ENCODE measurements around the gene IL20RB. TPM values are rescaled to one million over a fixed set of nuclear protein-coding genes. Genes with fewer than 3 reads are reported as not detected.
A peak's percentile ranks its signal among the peaks of the same experiment; 100 is the strongest.
"Not testable (repeated sequence)": the region's sequence is repeated elsewhere in the genome, so short reads cannot be mapped to it uniquely, and the experiment has no call there.

Gene IL20RB
- total RNA-seq, 4 donors from 2014 or later: 0.27 to 1.8 (median 1.7) TPM; not detected in 1

DNA sequence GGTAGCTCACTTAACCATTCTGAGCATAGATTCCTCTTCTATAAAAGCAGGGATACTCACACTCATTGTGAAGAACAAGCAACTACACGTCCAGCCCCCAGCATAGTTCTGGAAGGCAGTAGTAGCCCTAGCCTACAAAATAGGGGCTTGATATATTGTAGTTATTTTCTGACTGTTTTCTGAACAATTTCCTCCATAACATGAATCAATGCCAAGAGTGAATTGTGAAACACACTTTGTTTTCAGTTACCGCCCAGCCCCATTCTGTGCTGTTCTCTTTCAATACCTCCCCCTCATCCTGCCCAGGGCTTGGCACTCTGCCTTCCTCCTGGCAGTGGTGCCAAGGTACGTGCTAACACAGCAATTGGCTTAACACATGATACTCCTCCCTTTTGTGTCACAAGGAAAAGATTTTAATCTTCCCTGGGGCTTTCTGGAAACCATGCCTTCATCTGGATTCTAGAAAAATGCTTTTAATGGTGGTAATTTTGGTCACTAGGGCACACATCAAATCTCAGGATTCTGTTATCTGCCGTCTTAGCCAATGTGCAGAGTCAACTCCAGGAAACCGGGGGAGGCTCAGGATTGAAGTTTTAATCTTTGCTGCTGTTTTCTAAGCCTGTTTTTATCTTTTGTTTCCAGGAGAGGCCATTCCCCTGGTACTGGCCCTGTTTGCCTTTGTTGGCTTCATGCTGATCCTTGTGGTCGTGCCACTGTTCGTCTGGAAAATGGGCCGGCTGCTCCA, 37.2 kb downstream of the IL20RB start:
- Histone ChIP-seq H3K4me1 (peaks cover 12 to 28% (median 19%) of the 10 kb centered on the region in 4 donors), H3K9me3 (no peaks in the 10 kb centered on the region), H3K27me3 (no peaks in the 10 kb centered on the region), H3K36me3 (no peaks in the 10 kb centered on the region), H3K27ac (peak overlapping the region; percentile 82 to 88 (median 85)), H3K4me3 (no peak overlapping the region)
- 28 to 46% methylated on average over 3 to 8 of the region's 8 CpGs for WGBS, 2 donors (ENCODE audit: low coverage in 1 of 2)
- DNase-seq: peak; percentile 92
- intact Hi-C loops (cut with DNase I; ENCODE audit: low total_unique reads): no loop called here
- TF ChIP-seq, protein P1, sequence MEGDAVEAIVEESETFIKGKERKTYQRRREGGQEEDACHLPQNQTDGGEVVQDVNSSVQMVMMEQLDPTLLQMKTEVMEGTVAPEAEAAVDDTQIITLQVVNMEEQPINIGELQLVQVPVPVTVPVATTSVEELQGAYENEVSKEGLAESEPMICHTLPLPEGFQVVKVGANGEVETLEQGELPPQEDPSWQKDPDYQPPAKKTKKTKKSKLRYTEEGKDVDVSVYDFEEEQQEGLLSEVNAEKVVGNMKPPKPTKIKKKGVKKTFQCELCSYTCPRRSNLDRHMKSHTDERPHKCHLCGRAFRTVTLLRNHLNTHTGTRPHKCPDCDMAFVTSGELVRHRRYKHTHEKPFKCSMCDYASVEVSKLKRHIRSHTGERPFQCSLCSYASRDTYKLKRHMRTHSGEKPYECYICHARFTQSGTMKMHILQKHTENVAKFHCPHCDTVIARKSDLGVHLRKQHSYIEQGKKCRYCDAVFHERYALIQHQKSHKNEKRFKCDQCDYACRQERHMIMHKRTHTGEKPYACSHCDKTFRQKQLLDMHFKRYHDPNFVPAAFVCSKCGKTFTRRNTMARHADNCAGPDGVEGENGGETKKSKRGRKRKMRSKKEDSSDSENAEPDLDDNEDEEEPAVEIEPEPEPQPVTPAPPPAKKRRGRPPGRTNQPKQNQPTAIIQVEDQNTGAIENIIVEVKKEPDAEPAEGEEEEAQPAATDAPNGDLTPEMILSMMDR (IDR thresholded peaks at IDR 0.05): no peak
- no peak for TF ChIP-seq POLR2A (IDR thresholded peaks at IDR 0.05)
- peak; percentile 17 to 85 (median 72) for TF ChIP-seq POLR2AphosphoS5 (IDR thresholded peaks at IDR 0.05)
- peak; percentile 3 for TF ChIP-seq EP300 (IDR thresholded peaks at IDR 0.05; ENCODE audit: low read depth)
- in situ Hi-C loops (cut with MboI; ENCODE audit: low pct_ligation_motif_present in 1 of 4, low pct_unique_long_range_greater_than_20kb in 1 of 4, low sequenced_read_pairs in 3 of 4): loop anchor here in 1 of 4 donors (25.0 kb wide), 1 partner anchor 133 kb away; the partner anchor contains the start of gene NCK1

DNA sequence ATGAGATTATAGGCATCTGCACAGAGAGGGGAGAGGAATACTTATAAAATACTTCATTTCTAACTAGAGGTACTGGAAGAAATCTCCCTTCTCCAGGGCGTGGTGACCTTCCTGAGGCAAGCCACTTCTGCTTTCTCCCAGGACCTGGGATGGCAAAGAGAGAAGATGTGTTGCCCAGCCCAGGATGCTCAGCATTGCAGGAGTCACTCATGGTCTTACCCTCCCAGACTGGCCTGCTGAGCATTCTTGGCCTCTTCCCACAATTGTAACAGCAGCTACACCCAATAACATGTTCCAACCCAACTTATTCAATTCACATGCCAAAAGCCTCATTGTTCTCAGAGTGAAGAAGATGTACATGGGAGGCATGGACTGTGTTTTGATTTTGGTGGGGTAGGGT, 37.9 kb downstream of the IL20RB start:
- intact Hi-C loops (cut with DNase I; ENCODE audit: low total_unique reads) (no loop called here), in situ Hi-C loops (cut with MboI; ENCODE audit: low pct_ligation_motif_present in 1 of 4, low pct_unique_long_range_greater_than_20kb in 1 of 4, low sequenced_read_pairs in 3 of 4) (loop anchor here in 1 of 4 donors (25.0 kb wide), 1 partner anchor 133 kb away; the partner anchor contains the start of gene NCK1)
- no peak overlapping the region for H3K4me3 ChIP-seq
- no peak for TF ChIP-seq POLR2AphosphoS5 (IDR thresholded peaks at IDR 0.05)
- no peak for TF ChIP-seq POLR2A (IDR thresholded peaks at IDR 0.05)
- TF ChIP-seq, protein P1 (IDR thresholded peaks at IDR 0.05): no peak
- TF ChIP-seq EP300 (IDR thresholded peaks at IDR 0.05; ENCODE audit: low read depth): no peak
- H3K36me3 ChIP-seq: no peaks in the 10 kb centered on the region
- peaks cover 12 to 24% (median 18%) of the 10 kb centered on the region in 4 donors for H3K4me1 ChIP-seq
- H3K9me3 ChIP-seq: no peaks in the 10 kb centered on the region
- no peaks in the 10 kb centered on the region for H3K27me3 ChIP-seq
- 88% methylated on average over 1 of the region's 1 CpG; no CpG with 5 or more reads in 1 of the 2 donors for WGBS, 2 donors (ENCODE audit: low coverage in 1 of 2)
- H3K27ac ChIP-seq: peak overlapping the region; percentile 82 to 88 (median 85)
- no peak for DNase-seq

DNA sequence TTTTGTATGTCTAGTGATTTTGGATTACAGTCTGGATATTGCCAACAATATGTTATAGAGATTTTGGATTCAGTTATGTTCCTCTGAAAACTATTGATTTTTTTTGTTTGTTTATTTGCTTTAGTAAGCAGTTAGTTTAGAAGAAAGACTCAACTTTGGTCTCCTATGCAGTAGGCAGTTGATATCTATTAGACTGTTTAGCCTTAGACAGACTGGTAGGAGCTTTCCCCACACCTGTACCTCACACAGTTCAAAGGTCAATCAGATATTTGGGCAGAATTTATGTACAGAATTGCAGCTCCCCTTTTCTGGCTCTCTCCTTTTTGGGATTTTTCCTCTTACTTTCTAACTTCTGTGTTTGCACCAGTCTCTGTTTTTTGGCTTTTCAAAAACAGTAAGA, 42.3 kb downstream of the IL20RB start:
- in situ Hi-C loops (cut with MboI; ENCODE audit: low pct_ligation_motif_present in 1 of 4, low pct_unique_long_range_greater_than_20kb in 1 of 4, low sequenced_read_pairs in 3 of 4): loop anchor here (25.0 kb wide), 3 partner anchors 463 to 913 kb away; no protein-coding TSS in a partner anchor
- DNase-seq: no peak
- no peaks in the 10 kb centered on the region for H3K36me3 ChIP-seq
- peaks cover 6 to 15% (median 10%) of the 10 kb centered on the region in 4 donors for H3K4me1 ChIP-seq
- no peak overlapping the region for H3K27ac ChIP-seq
- H3K4me3 ChIP-seq: no peak overlapping the region
- no peak for TF ChIP-seq POLR2A (IDR thresholded peaks at IDR 0.05)
- TF ChIP-seq EP300 (IDR thresholded peaks at IDR 0.05; ENCODE audit: low read depth): no peak
- TF ChIP-seq, protein P1 (IDR thresholded peaks at IDR 0.05): no peak
- TF ChIP-seq POLR2AphosphoS5 (IDR thresholded peaks at IDR 0.05): no peak
- intact Hi-C loops (cut with DNase I; ENCODE audit: low total_unique reads): no loop called here
- no peaks in the 10 kb centered on the region for H3K9me3 ChIP-seq
- no peaks in the 10 kb centered on the region for H3K27me3 ChIP-seq

DNA sequence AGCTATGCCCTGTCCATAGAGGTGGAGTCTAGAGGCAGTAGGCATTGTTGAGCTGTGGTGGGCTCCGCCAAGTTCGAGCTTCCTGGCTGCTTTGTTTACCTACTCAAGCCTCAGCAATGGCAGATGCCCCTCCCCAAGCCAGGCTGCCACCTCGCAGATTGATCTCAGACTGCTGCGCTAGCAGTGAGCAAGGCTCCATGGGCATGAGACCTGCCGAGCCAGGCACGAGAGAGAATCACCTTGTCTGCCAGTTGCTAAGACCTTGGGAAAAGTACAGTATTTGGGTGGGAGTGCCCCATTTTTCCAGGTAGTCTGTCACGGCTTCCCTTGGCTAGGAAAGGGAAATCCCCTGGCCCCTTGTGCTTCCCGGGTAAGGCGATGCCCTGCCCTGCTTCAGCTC, 49.6 kb downstream of the IL20RB start:
- in situ Hi-C loops (cut with MboI; ENCODE audit: low pct_ligation_motif_present in 1 of 4, low pct_unique_long_range_greater_than_20kb in 1 of 4, low sequenced_read_pairs in 3 of 4): loop anchor here (25.0 kb wide), 3 partner anchors 470 to 920 kb away; no protein-coding TSS in a partner anchor
- WGBS, 2 donors (ENCODE audit: low coverage in 1 of 2): 89% methylated on average over 9 of the region's 9 CpGs; no CpG with 5 or more reads in 1 of the 2 donors
- H3K4me3 ChIP-seq: not testable (repeated sequence)

More for the DNA sequence above, 49.6 kb downstream of the IL20RB start:
- H3K27ac ChIP-seq; intact Hi-C loops (cut with DNase I; ENCODE audit: low total_unique reads); H3K27me3 ChIP-seq; H3K36me3 ChIP-seq; H3K4me1 ChIP-seq; H3K9me3 ChIP-seq; DNase-seq: not testable (repeated sequence)

All from transverse colon (tissue), 4 donors.